PC-3 (cell line): ENCODE data around the gene PTPRR. TPM values are rescaled to one million over a fixed set of nuclear protein-coding genes. Genes with fewer than 3 reads are reported as not detected.

Experiments
- ATAC-seq: fragments of 200-7000 bp; cut with Tn5 transposase; 2 replicates; pipeline ENCODE4 v1.9.1; 2020; ENCODE audit warnings: mild to moderate bottlenecking, moderate library complexity
- BruUV-seq: library from RNA; stranded (reverse); fragments of 400-500 nt; replicated peaks from 2 replicates; lab custom pipeline; 2021; lab: Mats Ljungman, UMichigan
- CTCF ChIA-PET: fragments of 300-600 bp; sonication (Branson Sonifier 250); formaldehyde crosslinking; loops from one replicate; lab custom pipeline; 2022; ENCODE audit warnings: antibody characterized with exemption; lab: Charles Lee
- POLR2A ChIA-PET: fragments of 300-600 bp; sonication (Branson Sonifier 250); formaldehyde crosslinking; loops from one replicate; lab custom pipeline; 2022; ENCODE audit warnings: antibody characterized with exemption; ENCODE audit not compliant: unreplicated experiment; lab: Charles Lee
- DNase-seq: peaks from one replicate; pipeline ENCODE4 v3.0.0-alpha.2; 2015
- H2AFZ ChIP-seq: fragments of 300-600 bp; sonication (generic); 2 replicates; pipeline ENCODE4 v1.6.0; 2016; ENCODE audit warnings: antibody characterized with exemption, low read length
- H3F3A ChIP-seq: fragments of 300-600 bp; sonication (generic); one replicate; pipeline ENCODE4 v1.6.0; 2017; ENCODE audit warnings: antibody characterized with exemption, low read length, control low read depth, mild to moderate bottlenecking; ENCODE audit not compliant: unreplicated experiment
- H3K27ac ChIP-seq: fragments of 300-600 bp; sonication (generic); 2 replicates; pipeline ENCODE4 v1.5.1; 2016; ENCODE audit warnings: mild to moderate bottlenecking, low read length
- H3K27me3 ChIP-seq: fragments of 300-600 bp; sonication (generic); 2 replicates; pipeline ENCODE4 v1.6.1; 2016; ENCODE audit warnings: low read length, mixed read lengths
- H3K36me3 ChIP-seq: fragments of 300-600 bp; sonication (generic); 2 replicates; pipeline ENCODE4 v1.6.1; 2016; ENCODE audit warnings: low read depth, mixed run types, low read length, mixed read lengths
- H3K4me1 ChIP-seq: fragments of 300-600 bp; sonication (generic); 2 replicates; pipeline ENCODE4 v1.5.1; 2016; ENCODE audit warnings: low read length; ENCODE audit not compliant: insufficient read depth
- H3K4me2 ChIP-seq: fragments of 300-600 bp; sonication (generic); 2 replicates; pipeline ENCODE4 v1.6.0; 2016; ENCODE audit warnings: low read length
- H3K4me3 ChIP-seq: fragments of 300-600 bp; sonication (generic); 2 replicates; pipeline ENCODE4 v1.5.1; 2016; ENCODE audit warnings: mild to moderate bottlenecking, low read length, mixed read lengths
- H3K79me2 ChIP-seq: fragments of 300-600 bp; sonication (generic); 2 replicates; pipeline ENCODE4 v1.6.1; 2017; ENCODE audit warnings: low read length, mixed read lengths
- H3K9ac ChIP-seq: fragments of 300-600 bp; sonication (generic); 2 replicates; pipeline ENCODE4 v1.6.0; 2016; ENCODE audit warnings: mild to moderate bottlenecking, low read length
- H3K9me2 ChIP-seq: fragments of 300-600 bp; sonication (generic); replicated peaks from 2 replicates; pipeline ENCODE4 v1.6.1; 2016; ENCODE audit warnings: mixed run types, low read length, mixed read lengths
- H3K9me3 ChIP-seq: fragments of 300-600 bp; sonication (generic); 2 replicates; pipeline ENCODE4 v1.6.1; 2016; ENCODE audit warnings: low read length, mixed read lengths
- H4K20me1 ChIP-seq: fragments of 300-600 bp; sonication (generic); 2 replicates; pipeline ENCODE4 v1.6.1; 2016; ENCODE audit warnings: low read length, mixed read lengths
- EZH2 ChIP-seq: fragments of 300-600 bp; sonication (generic); IDR thresholded peaks from one replicate; pipeline ENCODE4 v1.6.1; 2017; ENCODE audit warnings: antibody characterized with exemption, mild to moderate bottlenecking, low read length; ENCODE audit not compliant: unreplicated experiment
- EZH2phosphoT487 ChIP-seq: fragments of 300-600 bp; sonication (generic); IDR thresholded peaks from 2 replicates; pipeline ENCODE4 v1.6.1; 2018; ENCODE audit warnings: mild to moderate bottlenecking, antibody characterized with exemption, low read length, borderline replicate concordance
- intact Hi-C: fragments of 100-400 bp; cut with micrococcal nuclease; formaldehyde crosslinking; loops from 2 replicates; pipeline ENCODE4 v1.9.0; 2023
- total RNA-seq: library from RNA; depleted of rRNA; stranded (reverse); fragments of >200 nt; gene quantifications from 2 replicates; pipeline ENCODE4 v1.2.3, GENCODE V29; 2014; rRNA removed
- TF ChIP-seq, protein P1 (sequence below): fragments of 300-600 bp; sonication (generic); conservative IDR thresholded peaks from 2 replicates; pipeline ENCODE4 v1.5.1; 2017; ENCODE audit warnings: antibody characterized with exemption, low read depth, mild to moderate bottlenecking, low read length

PTPRR gene
- total RNA-seq, 1 experiment from 2014 or later, result 3.1 TPM

GRCh38 chr12:70590549-70591226, 329.9 kb downstream of the PTPRR start:
- H3K9ac ChIP-seq, result no peak overlapping the region
- CTCF ChIA-PET, result interaction anchor here (0.6 kb wide), 2 partner anchors 142 to 424 kb away, joined by 4 to 7 read pairs; no protein-coding TSS in a partner anchor
- peak overlapping the region; percentile 37; the same call in 1 of the 2 replicates for H2AFZ ChIP-seq
- no peak for DNase-seq
- no peaks in the 10 kb centered on the region for H3K4me1 ChIP-seq
- H3K27me3 ChIP-seq, result no peaks in the 10 kb centered on the region
- H3K9me2 ChIP-seq, result no peaks in the 10 kb centered on the region
- no peaks in the 10 kb centered on the region for H3K9me3 ChIP-seq
- POLR2A ChIA-PET, result interaction anchor here (0.7 kb wide), 1 partner anchor 431 kb away, joined by 23 read pairs; no protein-coding TSS in a partner anchor
- no peak for ATAC-seq
- no peak overlapping the region for H3K27ac ChIP-seq
- no peak for TF ChIP-seq EZH2phosphoT487
- TF ChIP-seq EZH2, result no peak
- TF ChIP-seq, protein P1, sequence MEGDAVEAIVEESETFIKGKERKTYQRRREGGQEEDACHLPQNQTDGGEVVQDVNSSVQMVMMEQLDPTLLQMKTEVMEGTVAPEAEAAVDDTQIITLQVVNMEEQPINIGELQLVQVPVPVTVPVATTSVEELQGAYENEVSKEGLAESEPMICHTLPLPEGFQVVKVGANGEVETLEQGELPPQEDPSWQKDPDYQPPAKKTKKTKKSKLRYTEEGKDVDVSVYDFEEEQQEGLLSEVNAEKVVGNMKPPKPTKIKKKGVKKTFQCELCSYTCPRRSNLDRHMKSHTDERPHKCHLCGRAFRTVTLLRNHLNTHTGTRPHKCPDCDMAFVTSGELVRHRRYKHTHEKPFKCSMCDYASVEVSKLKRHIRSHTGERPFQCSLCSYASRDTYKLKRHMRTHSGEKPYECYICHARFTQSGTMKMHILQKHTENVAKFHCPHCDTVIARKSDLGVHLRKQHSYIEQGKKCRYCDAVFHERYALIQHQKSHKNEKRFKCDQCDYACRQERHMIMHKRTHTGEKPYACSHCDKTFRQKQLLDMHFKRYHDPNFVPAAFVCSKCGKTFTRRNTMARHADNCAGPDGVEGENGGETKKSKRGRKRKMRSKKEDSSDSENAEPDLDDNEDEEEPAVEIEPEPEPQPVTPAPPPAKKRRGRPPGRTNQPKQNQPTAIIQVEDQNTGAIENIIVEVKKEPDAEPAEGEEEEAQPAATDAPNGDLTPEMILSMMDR, result no peak
- no peaks in the 10 kb centered on the region for H3K36me3 ChIP-seq
- no TSS peak for BruUV-seq
- H3K4me2 ChIP-seq, result no peak overlapping the region
- H3F3A ChIP-seq, result no peaks in the 10 kb centered on the region
- no peak overlapping the region for H3K4me3 ChIP-seq
- no peaks in the 10 kb centered on the region for H4K20me1 ChIP-seq
- intact Hi-C loops, result loop anchor here (1.0 to 10.0 kb wide), 6 partner anchors 48 to 423 kb away; no protein-coding TSS in a partner anchor
- H3K79me2 ChIP-seq, result no peaks in the 10 kb centered on the region

DNA sequence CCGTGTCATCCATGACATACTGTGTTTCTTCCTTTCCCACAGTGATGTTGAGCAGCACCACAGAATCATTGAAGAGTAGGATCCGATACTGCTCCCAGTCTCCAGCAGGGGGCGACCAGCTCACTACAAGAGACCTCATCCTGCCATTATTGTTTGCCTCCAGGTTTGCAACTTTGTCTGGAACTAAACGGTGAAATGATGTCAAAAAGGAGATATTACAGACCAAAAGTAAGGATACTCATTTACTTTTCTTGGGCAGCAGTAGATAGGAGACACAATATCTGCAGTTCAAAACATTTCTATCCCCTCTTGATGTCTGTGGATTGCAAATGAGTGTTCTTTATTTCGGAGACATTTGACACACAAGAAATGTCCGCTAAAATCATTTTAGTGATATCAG, 330.5 kb downstream of the PTPRR start:
- no peak overlapping the region for H3K4me3 ChIP-seq
- H3K79me2 ChIP-seq, result no peaks in the 10 kb centered on the region
- H3K27ac ChIP-seq, result no peak overlapping the region
- intact Hi-C loops, result loop anchor here (1.0 to 10.0 kb wide), 6 partner anchors 49 to 423 kb away; no protein-coding TSS in a partner anchor
- peak overlapping the region; percentile 37 for H2AFZ ChIP-seq
- no peaks in the 10 kb centered on the region for H3K36me3 ChIP-seq
- H3K4me2 ChIP-seq, result no peak overlapping the region
- ATAC-seq (peak; percentile 84), DNase-seq (peak; percentile 74)
- CTCF ChIA-PET, result no interaction called here
- POLR2A ChIA-PET, result no interaction called here
- no peaks in the 10 kb centered on the region for H3K9me2 ChIP-seq
- H3K4me1 ChIP-seq, result no peaks in the 10 kb centered on the region
- H3K9me3 ChIP-seq, result no peaks in the 10 kb centered on the region
- H3K9ac ChIP-seq, result no peak overlapping the region
- no peaks in the 10 kb centered on the region for H3K27me3 ChIP-seq
- no TSS peak for BruUV-seq
- no peaks in the 10 kb centered on the region for H4K20me1 ChIP-seq
- TF ChIP-seq, protein P1, result peak; percentile 96
- TF ChIP-seq EZH2, result no peak
- no peaks in the 10 kb centered on the region for H3F3A ChIP-seq

Other genes with a start within 250 kb of the PTPRR start
- gene TSPAN8, start 237.3 kb upstream of the PTPRR start, total RNA-seq, result 1.3 TPM in 1 of 2 replicates, not detected in the other